ENCODE data around the gene PDE6B.
"Not testable (repeated sequence)": the region's sequence is repeated elsewhere in the genome, so short reads cannot be mapped to it uniquely, and the experiment has no call there.

PDE6B gene

DNA sequence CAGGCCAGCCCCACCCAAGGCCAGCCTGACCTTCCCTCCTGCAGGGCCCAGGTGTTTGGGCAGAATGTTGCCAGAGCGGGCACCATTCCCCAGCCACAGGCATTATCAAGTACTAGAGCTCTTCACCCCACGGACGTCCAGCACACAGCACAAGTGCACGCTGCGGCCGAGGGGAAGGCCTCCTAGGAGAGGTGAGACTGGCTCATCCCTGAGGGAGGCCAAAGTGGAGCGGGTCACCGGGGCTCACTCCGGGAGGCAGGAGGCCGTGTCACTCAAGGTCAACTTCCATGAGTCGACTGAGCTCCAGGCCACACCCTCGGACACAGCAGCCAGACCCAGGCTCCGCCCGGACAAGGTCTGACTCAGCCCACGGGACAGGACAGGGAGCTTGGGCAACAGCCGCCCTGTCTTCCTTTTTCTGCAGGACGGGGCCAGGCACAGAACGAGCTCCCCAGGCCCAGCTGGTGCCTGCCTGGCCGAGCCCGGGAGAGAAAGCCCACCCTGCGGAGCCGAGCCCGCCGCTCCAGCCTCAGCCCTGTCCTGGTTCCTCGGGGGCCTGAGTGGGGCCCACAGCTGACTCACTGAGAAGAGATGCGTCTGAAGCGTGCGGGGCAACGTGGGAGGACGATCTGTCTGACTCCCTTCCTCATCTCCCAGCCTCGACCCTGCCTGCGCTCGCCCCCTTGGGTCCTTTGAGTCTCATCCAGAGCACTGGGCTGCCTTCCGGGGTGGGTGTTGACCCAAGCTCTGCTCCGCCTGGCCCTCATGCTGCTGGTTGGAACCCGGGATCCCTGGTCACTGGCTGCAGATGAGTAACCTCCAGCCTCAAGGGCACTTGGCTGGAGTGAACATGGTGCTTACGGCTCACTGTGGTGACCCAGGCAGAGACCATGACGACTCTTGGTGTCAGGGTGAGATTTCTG lies 61.9 kb downstream of the PDE6B start:
- no peak for DNase-seq

DNA sequence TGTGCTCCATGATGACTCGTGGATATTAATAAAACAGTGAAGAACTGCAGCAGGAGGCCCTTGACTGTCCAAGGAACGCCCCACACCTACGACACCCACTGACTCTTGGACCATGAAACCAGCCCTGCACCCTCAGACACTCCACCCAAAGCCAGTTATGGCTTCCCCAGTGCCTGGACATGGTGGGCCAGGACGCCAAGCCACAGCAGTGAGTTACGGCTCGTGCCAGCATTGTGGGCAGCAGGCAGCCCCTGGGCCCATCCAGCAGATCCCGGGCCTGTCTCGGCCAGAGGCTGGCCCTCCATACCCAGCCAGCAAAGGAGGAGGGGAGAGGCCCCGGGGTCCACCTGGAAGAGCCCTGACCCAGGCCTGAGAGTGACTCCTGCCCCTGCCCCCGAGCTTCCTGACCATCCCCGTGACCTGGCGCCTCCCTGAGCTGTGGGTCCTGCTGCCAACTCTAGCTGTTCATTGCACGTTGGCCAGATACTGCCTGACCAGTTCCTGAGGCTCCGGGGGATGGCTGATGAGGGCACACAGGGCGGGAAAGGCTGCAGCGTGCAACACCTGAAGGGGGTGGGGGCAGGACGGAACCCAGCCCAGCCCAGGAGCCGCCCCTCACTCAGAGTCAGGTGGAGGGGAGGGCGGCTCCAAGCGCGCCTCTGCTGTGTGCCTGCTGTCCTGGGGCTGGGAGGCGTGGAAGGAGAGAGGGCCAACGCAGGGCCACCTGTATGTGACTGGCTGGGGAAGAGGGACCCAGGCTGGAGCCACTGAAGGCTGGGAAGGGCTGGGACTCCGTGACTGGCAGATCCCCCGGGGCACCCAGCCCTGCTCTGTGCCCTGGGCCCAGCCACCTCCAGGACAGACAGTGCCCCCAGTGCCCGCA lies 62.8 kb downstream of the PDE6B start:
- no peak for DNase-seq

DNA sequence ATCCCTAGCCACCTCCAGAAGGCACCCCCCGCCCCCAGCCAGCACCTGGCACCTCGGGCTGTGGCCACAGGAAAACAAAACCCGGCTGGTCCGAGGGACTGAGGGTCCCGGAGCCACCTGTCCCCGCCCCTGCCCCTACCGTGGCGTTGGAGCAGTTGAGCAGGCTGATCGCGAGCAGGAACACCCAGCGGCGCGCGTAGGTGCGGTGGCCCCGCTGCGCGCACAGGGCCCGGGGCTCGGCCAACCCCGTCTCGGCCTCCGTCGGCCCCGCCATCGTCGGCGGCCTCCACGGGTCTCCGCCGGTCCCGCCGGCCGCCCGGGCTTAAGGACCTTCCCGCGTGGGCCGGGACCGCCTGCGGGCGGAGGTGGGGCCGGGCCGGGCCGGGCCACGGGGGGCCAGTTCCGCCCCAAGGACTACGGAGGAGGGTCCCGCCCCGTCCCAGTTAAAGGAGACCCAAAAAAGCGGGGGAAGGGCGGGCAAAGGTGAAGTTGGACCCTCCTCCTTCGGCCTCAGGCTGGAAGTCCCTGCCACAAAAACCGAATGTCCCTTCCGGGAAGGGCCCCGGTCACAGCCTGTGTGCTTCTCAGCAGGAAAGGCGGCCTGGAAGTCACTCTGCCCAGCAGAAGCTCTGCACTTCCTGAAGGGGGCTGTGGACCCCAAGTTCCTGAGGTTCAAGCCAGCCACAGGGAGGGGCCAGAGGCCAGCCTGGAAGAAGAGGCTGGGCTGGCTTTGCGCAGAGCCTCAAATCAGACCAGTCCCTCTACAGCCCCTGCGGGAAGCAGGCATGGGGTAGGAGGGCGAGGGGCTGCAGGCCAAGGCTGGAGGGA lies 63.7 kb downstream of the PDE6B start, which contains the start of gene SLC49A3:
TSS of gene SLC49A3 (minus strand) at position 298 of the 828 bp plus-strand sequence. CDS start at position 274, 24 bp downstream.
- DNase-seq = no peak

DNA sequence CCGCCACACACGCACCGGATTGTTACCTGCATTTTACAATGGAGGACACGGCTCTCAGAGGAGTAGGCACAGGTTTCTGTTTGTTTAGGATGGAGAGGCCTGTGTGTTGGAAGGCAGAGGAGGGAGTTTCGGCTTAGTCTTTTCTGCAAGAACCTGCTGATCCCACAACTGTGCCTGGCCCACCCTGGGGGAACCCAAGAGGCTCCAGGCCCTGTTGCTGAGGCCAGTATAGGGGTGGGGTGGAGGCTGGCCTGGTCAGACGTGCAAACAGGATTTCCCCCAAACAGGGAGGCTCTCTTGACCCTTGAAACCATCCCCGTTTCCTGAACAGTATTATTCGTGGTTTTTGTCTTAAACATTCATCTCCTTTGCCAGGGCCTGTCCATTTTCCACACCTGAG lies 64.3 kb downstream of the PDE6B start:
- no peak for DNase-seq

DNA sequence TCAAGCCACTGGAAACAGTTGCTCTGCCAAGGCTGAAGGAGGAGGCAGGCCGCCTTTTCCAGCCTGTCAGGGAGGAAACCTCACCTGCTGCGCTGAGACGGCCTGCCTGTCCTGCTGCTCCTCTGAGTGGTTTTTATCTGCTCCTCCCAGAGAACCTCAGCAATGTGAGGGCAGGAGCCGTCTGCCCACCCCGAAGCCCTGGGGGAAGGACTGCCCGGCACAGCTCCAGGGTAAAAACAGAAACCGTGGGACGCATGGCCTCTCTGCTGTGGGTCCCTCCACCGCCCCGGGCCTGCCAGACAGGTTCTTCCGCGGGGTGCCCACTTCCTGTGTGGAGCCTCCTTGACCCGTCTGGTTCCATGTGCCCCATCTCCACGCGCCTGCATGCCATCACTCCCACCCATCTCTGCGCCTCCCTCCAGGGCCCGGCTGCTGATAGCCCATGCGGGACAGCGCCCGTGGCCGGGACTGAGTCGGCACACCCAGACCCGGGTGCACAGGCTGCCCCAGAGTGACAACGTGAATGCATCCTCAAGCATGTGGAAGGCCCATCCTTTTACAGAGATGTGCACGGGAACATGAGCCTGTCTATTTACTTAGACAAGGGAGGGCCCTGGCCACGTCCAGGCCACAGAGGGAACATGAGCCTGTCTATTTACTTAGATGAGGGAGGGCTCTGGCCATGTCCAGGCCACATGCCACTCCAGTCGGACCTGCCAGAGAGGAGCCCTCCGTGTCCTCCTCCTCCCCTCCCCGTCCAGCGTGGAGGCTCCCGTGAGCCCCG lies 67.6 kb downstream of the PDE6B start:
- no peak for DNase-seq

DNA sequence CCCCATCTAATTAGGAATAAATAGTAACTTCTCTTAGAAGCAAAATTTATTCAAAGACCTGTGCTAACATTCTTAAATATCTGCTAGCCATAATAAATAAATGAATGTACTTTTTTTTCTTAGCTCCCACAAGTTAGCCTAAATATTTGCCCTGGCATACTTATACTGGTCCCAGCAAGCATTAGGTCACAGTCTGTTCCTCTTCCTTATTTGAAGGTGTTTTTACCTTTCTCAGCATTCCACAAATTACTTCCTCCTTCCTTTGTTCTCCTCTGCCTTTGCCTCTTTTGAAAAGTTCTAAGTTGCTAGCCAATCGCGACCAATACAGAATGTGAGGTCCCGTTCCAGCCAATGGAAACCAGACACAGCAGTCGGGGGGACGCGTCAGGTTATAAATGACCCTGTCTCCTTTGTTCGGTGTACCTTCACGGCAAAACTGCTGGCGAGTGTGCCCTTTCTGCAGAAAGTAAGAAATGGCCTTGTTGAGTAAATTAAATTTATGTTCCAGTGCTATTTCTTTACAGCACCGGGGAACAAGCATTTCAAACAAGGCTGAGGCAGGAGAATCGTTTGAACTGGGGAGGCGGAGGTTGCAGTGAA lies 69.1 kb downstream of the PDE6B start:
- not testable (repeated sequence) for DNase-seq

DNA sequence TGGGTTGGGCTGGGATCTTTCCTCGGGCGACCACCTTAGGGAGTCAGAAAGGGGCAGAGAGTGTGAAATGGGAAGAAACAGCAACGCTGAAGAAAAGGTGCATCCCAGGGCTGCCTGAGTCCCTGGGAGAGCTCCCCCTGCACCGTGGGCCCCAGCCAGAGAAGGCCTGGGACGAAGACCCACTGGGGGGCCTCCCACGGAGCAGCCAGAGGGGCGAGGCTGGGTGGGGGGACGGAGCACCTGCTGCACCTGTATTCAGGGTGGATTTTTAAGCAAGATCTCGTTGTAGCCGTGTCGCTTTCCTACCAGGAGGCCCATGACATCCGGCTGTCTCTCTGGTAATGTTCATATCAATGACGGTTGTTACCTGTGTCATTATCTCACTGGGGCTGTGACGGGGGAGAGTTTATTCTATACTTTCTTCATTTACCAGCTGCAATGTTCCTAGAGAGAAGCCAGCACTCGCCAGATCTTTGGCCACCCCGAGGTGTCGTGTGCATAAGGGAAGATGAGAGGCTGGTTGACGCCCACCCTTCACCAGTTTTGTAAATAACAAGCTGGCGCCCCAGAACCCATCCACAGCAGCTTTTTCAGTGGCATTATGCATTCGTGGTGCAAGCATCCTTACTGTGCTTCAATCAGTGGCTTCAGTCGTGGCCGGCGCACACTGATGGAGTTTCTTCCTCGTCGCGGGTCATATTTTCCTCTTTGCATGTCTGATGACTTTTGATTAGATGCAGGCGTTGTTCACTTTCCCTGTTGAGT lies 74.6 kb downstream of the PDE6B start:
- no peak for DNase-seq

DNA sequence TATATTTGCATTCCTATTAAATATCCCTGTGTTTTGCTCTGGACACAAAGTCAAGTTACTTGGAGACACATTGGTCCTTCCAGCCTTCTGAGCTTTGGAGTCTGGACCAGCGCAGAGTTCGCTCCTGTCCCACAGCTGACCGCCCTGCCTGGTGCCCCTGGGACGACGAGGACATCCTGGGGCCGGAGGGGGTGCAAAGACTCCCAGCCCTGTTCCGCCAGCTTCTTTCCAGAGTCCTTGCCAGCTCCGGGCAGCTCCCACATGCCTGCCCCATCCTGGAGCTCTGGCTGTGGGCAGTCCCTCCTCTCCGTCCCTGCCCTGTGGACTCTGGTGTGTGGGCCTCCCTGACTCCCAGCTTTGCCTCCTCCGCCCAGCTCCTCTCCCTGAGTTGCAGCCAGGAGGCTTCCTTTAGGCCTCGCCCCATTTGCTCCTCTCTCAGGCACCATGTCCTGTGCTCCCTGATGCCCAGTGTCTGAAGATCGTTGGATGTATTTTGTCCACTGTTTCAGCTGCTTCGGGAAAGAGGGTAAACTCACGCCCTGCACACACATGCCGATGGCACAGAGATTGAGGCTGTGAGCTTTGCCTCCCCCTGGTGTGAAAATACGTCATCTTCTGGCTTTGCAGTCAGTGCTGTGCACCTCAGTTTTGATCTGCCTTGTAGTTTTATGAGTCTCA lies 75.4 kb downstream of the PDE6B start:
- DNase-seq = no peak

DNA sequence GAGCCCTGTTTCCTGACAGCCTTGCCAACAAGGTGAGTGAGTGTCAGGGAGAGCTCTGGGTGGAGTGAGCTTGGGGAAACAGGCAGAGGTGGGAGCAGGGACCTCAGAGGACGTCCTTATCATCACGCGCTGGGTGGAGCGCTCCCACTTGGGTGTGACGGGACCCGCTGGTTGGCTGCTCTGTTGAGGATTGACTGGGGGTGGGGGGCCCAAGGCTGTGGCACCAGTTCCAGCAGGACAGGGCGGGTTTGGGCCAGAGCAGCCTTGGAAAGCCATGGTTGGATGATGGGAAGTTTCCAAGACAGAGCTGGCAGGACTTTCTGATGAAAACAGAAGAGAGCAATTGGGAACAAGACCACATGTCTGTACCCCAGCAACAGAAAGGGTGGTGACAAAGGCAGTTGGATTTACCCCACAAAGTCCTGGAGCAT lies 77.3 kb downstream of the PDE6B start:
- no peak for DNase-seq

DNA sequence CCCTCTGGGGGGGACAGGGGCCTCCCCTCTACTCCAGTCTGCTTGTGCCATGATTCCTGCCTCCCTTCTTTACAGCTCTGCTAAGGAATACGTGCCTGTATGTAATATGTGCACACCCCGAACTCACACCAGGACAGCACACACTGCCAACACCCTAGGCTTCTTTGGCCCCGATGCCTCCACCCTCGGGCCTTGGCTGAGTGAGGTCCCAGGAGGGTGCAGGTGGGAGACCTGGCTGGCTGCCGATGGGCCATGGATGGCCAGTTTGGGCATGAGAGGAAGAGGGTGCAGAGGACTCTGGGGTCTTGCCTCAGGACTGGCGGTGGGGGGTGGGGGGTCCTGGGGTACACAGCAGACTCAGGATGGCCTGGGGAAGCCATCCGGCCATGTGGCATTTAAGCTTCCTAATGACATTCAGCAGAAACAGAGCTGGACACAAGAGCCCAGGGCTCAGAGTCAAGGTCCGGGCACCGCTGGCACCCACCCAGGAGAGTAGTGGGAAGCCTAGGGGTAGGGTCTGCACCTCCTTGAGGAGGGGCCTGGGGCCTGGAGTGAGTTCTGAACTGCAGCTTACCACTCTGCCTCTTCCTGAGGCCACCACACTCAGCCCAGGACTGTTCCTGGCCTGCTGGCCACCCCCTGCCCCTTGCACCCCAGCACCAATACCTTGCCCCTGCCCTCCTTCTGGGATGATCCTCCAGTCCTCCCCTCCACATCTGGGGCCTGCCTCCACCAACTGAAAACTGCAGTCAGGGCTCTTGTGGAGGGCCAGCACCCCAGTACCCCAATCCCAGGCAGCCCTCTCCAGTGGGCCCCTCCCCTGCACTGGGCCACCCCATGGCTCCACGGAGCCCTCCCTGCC lies 78.2 kb downstream of the PDE6B start:
- DNase-seq = no peak

DNA sequence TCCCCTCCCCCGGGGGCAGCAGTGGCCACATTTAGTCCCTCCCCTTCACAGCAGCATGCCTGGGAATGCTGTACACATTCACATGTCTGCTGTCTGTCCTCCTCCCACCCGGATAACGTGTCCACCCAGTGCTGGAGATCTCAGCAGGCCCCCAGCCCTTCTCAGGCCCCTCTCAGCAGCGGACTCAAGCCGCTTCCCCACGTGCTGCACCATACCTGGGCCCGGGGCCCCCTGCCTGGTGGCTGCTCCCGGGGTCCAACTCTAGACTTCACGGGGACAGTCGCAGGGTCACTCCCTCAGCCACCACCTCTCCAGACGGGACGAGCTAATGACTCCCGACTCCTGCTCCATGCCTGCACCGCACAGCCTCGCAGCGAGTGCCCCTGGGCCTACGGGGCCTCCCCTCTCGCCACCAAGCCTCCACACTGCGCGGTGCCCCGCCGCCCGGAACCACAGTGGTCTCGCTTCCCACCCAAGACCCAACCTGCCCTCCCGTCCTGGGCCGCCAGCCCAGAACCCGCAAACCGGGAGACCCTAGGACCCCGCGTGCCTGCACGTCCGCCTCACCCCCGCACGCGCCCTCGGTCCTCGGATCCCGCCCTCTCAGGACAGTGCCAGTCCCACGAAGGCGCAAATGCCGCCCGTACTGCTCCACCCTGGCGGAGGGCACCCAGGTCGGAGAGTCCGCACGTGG lies 79.0 kb downstream of the PDE6B start:
- DNase-seq = no peak

DNA sequence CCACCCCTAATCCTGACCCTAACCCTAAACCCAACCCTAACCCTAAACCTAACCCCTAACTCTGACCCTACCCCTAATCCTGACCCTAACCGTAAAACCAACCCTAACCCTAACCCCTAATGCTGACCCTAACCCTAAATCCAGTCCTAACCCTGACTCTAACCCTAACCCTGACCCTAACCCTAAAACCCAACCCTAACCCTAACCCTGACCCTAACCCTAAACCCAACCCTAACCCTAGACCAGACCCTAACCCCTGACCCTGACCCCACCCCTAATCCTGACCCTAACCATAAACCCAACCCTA lies 79.6 kb downstream of the PDE6B start:
- no peak for DNase-seq

DNA sequence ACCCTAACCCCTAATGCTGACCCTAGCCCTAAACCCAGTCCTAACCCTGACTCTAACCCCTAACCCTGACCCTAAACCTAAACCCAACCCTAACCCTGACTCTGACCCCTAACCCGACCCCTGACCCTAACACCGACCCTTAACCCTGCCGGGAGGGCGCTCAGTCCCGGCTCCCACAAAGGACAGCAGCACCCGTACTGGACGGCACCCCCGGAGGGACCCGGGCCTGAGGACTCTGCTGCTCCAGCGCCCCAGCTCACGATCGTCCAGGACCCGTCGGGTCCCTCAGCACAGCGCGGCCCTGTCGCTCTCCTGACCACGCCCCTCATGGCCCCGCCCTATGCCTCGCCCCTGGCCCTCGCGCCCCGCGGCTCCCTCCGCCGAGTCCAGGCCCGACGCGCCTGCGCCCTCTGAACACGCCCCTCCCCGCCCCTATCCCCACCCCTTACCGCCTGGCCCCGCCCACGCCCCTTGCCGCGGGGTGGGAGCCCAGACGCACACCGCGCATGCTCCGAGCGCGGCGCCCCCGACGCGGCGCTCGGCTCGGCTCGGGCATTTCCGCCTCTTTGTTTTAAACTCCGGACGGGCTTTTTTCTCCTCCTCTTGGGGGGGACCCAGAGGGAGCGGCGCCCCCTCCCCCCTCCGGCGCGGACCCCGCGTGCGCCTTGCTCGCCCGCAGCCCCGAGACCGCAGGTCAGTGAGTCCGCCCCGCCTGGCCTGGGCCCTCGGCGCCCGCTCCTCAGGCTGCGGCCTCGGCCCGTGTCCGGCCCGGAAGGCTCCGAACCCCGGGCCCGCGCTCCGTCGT lies 80.1 kb downstream of the PDE6B start, which contains the start of gene PCGF3:
TSS of gene PCGF3 (plus strand) at position 555 of the 805 bp plus-strand sequence. CDS start 27,849 bp downstream, outside the sequence.
- DNase-seq = peak; percentile 15

DNA sequence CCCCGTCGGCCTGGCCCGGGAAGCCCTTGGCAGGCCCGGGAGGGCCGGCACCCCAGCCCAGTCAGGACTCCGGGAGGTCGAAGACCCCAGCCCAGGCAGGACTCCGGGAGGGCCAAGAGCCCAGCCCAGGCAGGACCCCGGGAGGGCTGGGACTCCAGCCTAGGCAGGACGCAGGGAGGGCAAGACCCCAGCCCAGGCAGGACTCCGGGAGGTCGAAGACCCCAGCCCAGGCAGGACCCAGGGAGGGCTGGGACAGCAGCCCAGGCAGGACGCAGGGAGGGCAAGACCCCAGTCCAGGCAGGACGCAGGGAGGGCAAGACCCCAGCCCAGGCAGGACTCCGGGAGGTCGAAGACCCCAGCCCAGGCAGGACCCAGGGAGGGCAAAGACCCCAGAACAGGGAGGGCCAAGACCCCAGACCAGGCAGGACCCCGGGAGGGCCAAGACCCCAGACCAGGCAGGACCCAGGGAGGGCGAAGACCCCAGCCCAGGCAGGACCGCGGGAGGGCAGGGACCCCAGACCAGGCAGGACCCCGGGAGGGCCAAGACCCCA lies 80.8 kb downstream of the PDE6B start:
- not testable (repeated sequence) for DNase-seq

DNA sequence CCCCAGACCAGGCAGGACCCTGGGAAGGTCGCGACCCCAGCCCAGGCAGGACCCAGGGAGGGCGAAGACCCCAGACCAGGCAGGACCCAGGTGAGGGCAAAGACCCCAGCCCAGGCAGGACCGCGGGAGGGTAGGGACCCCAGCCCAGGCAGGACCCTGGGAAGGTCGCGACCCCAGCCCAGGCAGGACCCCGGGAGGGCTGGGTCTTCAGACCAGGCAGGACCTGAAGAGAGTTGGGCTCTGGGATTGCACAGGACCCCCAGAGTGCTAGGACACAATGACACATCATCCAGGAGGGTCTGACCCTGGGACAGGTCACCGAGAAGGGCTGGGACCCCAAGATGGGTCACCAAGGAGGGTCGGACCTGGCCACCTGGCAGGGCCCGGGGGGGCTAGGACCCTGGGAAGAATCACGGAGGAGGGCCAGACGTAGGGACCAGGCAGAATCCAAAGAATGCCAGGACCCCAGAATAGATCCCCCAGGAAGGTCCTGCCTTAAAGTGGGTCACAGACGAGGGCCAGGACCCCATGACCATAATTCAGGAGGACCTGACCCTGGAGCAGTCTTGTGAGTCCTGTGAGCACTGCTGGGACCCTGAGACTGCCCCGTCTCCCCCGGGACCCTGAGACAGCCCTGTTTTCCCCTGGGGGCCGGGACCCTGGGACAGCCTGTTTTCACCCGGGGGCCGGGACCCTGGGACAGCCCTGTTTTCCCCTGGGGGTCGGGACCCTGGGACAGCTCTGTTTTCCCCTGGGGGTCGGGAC lies 81.6 kb downstream of the PDE6B start:
- no peak for DNase-seq

DNA sequence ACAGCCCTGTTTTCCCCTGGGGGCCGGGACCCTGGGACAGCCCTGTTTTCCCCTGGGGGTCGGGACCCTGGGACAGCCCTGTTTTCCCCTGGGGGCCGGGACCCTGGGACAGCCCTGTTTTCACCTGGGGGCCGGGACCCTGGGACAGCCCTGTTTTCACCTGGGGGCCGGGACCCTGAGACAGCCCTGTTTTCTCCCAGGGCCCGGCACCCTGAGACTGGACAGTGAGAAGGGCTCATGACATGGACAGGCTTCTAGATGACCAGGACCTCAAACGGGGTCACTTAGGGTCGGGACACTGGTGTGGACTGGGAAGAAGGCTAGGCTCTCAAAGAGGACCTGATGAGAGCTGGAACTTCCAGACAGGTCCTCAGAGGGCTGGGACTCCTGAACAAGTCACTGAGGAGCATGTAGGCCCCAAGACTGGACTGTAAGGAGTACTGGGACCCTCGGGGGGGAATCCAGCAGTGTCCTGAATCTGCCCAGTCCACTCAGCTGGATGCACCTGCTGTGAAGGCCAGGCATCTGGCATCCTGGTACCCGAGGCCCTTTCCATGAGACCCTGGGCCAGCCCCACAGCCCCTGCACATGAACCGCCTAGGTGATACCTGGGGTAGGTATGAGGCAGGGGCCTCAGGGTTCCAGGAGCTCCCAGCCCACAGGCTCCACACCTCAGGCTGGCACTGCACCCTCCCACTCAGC lies 82.7 kb downstream of the PDE6B start:
- DNase-seq = no peak
